HG03280 (cell line): Measurements from ENCODE around the gene KIF21A.

Source experiments
- ATAC-seq: cut with Tn5 transposase; IDR thresholded peaks from one replicate; pipeline ENCODE4 v1.9.1; 2021; ENCODE audit warnings: mild to moderate bottlenecking, moderate library complexity; ENCODE audit not compliant: unreplicated experiment

The KIF21A gene

DNA sequence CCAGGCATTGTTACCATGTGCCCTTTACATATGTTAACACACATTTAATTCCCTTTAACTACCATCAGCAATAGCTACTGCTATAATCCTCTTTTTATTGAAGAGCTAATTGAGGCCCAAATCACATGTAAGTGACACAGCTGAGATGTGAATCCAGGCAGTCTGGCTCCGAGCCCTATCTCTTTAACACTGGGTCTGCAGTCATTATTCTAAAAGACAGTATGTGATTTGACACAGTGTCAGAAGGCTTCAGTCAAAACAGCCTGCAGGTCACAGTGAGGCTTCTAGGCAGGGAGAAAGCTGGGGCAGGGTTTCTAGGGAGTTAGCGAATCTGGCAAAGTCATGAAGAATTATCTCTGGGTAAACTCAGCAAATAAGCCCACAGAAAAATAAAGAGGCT is 148.2 kb downstream of the KIF21A start:
- no peak for ATAC-seq

DNA sequence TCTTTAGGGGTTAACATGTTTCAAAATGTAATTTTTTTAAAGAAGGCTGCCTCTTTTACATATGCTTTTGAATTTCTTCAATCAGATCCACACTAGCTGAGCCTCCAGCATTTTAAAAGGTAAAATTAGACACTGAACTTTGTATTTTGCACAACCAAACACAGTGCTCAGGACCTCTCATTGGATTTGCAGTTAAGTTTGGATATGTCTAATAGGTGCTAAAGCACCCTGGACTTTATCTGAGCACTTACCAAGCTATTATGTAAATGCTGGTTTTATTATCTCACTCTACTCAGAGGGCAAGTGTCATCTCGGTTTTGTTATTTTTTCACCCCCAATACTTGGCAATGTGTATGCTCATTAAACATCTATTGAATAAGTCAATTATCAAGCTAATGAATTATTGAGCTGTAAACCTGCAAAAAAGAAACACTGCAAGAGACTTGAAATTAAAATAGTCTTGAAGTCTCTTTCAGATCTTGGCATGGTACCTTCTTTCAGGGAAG is 150.7 kb downstream of the KIF21A start:
- ATAC-seq = no peak

DNA sequence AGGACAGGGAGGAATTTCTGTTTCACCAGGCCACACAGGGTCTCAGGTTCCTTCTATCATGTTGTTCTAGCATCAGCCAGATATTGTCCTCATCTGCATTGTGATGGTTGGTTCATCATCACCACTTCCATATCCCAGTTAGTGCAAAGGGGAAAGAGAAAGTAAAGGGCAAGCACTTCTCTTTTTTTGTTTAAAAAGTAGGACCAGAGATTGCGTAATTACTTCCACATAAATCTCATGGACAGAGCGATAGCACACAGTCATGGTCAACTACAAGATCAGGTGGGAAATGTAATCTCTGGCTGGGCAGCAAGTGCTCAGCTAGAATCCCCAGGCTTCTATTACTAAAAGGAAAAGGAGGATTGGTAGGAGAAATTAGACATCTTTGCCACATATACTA is 155.1 kb downstream of the KIF21A start:
- ATAC-seq = no peak

DNA sequence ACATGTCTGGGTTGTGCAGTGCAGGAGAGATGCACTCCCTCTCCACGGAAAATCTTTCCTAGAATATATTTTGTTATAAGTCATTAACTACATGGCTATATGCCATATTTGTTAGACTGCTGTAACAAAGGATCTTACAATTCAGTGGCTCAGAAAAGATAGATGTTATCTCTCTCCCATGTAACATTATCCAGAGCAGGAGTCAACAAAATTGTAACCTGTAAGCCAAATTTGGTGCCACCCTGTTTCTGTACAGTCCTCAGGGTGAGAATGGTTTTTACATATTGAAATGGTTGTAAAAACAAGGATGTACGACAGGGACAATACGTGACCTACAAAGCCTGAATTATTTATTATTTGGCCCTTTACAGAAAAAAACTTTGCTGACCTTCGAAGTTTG is 155.5 kb downstream of the KIF21A start:
- ATAC-seq = no peak

- no peak for ATAC-seq
Observed at GRCh38 chr12:39278426-39278825, 164.5 kb downstream of the KIF21A start.

DNA sequence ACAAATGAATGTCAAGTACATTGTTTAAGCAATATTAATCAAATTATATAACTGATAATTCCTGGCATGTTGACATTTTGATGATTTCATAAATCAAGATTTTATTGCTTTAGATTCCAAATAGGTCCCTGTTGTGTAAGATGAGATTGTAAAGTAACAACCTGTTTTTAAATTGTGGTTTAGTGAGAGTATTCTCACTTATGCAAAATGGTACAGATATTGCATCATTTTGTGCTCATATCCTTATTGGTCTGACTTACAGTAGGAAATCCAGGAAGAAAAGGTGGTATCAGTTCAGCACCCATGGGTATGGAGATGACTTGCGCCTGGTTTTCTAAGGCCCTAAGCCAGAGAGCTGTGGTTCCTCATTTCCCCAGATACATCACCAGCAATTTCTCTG is 165.5 kb downstream of the KIF21A start:
- ATAC-seq = no peak

- ATAC-seq = no peak
Observed at GRCh38 chr12:39275846-39276245, 167.1 kb downstream of the KIF21A start.

DNA sequence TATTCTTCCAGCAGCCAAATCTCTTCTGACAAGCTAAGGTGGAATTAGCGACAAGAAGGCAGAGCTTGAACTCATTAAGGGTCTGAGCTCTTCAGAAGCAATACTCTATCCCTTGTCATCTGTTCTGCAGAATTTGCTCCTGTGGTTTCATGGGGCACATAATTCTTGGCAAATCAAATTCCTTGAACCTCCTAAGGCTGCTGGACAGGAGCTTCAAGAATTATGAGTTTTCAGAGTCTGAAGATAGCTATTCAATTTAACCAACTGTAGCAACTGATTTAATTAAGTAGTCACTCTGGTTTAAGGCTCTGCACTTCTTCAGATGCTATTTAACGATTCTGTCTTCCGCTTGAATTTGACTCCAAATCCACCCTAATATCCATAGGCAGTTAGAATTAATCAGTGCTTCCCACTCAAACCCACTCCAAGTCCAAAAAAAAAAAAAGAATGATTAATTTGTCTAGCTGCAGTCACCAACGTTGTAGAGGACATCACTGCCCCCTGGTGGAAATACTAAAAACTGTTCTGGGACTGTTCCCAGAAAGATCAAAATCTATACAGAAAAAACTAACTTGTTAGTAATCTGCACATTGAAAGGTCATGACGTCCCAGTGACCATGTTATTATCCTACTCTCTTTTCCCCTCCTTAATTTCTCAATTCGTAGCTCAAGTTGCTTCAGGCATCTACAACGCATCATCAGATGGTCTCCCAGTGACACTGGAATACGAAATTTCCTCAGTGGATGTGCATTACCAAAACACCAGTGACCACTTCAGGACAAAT is 169.9 kb downstream of the KIF21A start:
- ATAC-seq = no peak

GRCh38 chr12:39269492-39269891 is 173.4 kb downstream of the KIF21A start:
- ATAC-seq = no peak

DNA sequence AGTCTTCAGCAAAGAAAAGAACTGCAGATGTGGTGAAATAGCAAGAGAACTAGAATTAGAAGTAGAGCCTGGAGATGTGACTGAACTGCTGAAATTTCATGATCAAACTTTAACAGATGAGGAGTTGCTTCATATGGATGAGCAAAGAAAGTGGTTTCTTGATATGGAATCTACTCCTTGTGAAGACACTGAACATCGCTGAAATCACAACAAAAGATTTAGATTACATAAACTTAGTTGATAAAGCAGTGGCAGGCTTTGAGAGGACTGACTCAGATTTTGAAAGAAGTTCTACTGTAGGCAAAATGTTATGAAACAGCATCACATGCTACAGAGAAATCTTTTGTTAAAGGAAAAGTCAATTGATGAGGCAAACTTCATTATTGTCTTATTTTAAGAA is 175.0 kb downstream of the KIF21A start:
- ATAC-seq = no peak

DNA sequence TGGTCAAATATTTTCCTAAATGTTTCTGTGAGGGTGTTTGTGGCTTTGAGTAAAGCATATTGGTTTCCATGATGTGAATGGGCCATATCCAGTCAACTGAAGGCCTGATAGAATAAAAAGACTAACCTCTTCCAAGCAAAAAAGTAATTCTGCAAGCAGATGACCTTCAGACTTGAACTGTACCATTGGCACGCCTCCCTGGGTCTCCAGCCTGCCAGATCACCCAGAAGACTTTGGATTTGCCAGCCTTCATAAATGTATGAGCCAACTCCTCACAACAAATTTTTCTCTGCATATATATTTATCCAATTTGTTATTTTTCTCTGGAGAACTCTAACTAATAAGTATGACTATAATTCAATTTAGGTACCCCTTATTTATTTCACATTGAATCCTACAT is 190.3 kb downstream of the KIF21A start:
- no peak for ATAC-seq
